GM23248 (cell line): Measurements from ENCODE around the gene DAPK1. TPM values are rescaled to one million over a fixed set of nuclear protein-coding genes. Genes with fewer than 3 reads are reported as not detected.

Source experiments
- DNase-seq: peaks from one replicate; pipeline ENCODE4 v3.0.0-alpha.2; 2015
- H2AFZ ChIP-seq: fragments of 200-600 bp; sonication (generic); 2 replicates; pipeline ENCODE4 v1.6.1; 2016; ENCODE audit warnings: antibody characterized with exemption
- H3F3A ChIP-seq: fragments of 200-600 bp; sonication (generic); 2 replicates; pipeline ENCODE4 v1.6.1; 2016; ENCODE audit warnings: mild to moderate bottlenecking, antibody characterized with exemption, mixed run types; ENCODE audit not compliant: insufficient read depth
- H3K27ac ChIP-seq: fragments of 200-600 bp; sonication (generic); 2 replicates; pipeline ENCODE4 v1.5.1; 2016; ENCODE audit warnings: mild to moderate bottlenecking
- H3K27me3 ChIP-seq: fragments of 200-600 bp; sonication (generic); replicated peaks from 2 replicates; pipeline ENCODE4 v1.6.1; 2016; ENCODE audit warnings: mild to moderate bottlenecking; ENCODE audit not compliant: insufficient read depth
- H3K36me3 ChIP-seq: fragments of 200-600 bp; sonication (generic); 2 replicates; pipeline ENCODE4 v1.6.1; 2016; ENCODE audit warnings: low read depth, mild to moderate bottlenecking
- H3K4me1 ChIP-seq: fragments of 200-600 bp; sonication (generic); 2 replicates; pipeline ENCODE4 v1.6.1; 2016; ENCODE audit warnings: mild to moderate bottlenecking; ENCODE audit not compliant: insufficient read depth
- H3K4me2 ChIP-seq: fragments of 200-600 bp; sonication (generic); one replicate; pipeline ENCODE4 v1.6.1; 2016; ENCODE audit warnings: mild to moderate bottlenecking; ENCODE audit not compliant: unreplicated experiment
- H3K4me3 ChIP-seq: fragments of 200-600 bp; sonication (generic); 2 replicates; pipeline ENCODE4 v1.5.1; 2016; ENCODE audit warnings: mild to moderate bottlenecking
- H3K79me2 ChIP-seq: fragments of 200-600 bp; sonication (generic); 2 replicates; pipeline ENCODE4 v1.6.1; 2016; ENCODE audit warnings: mild to moderate bottlenecking; ENCODE audit not compliant: insufficient read depth
- H3K9ac ChIP-seq: fragments of 200-600 bp; sonication (generic); 2 replicates; pipeline ENCODE4 v1.6.1; 2016; ENCODE audit warnings: mild to moderate bottlenecking
- H3K9me2 ChIP-seq: fragments of 200-600 bp; sonication (generic); 2 replicates; pipeline ENCODE4 v1.6.1; 2016; ENCODE audit warnings: mixed run types, mild to moderate bottlenecking, moderate library complexity; ENCODE audit not compliant: insufficient read depth
- H3K9me3 ChIP-seq: fragments of 200-600 bp; sonication (generic); one replicate; pipeline ENCODE4 v1.6.1; 2017; ENCODE audit warnings: low read depth
- H4K20me1 ChIP-seq: fragments of 200-600 bp; sonication (generic); 2 replicates; pipeline ENCODE4 v1.6.0; 2016; ENCODE audit not compliant: insufficient read depth
- EZH2 ChIP-seq: fragments of 200-600 bp; sonication (generic); IDR thresholded peaks from 2 replicates; pipeline ENCODE4 v1.6.1; 2018; ENCODE audit warnings: antibody characterized with exemption, mild to moderate bottlenecking; ENCODE audit not compliant: insufficient read depth, poor library complexity, severe bottlenecking
- EZH2phosphoT487 ChIP-seq: fragments of 200-600 bp; sonication (generic); IDR thresholded peaks from 2 replicates; pipeline ENCODE4 v1.6.1; 2018; ENCODE audit warnings: antibody characterized with exemption, moderate library complexity, mild to moderate bottlenecking, low read depth; ENCODE audit not compliant: insufficient read depth
- WGBS, 2 experiments: methylation state at CpG; one replicate each; pipeline ENCODE4 v1.1.6; 2015 to 2017; ENCODE audit warnings: low lambda C conversion rate in 2 of 2, low coverage in 1 of 2; ENCODE audit errors: missing lambda C conversion rate in 2 of 2; 5-methylcytosine and 5-hydroxymethylcytosine counted together
- in situ Hi-C: fragments of 300-500 bp; cut with MboI; formaldehyde crosslinking; loops from 2 replicates; pipeline ENCODE4 v1.15.0; 2020
- polyA plus RNA-seq: library from polyadenylated mRNA; unstranded; fragments of >200 nt; fragmentation: Nextera tagmentation; extraction: Ambion mirVana; gene quantifications from 2 replicates; pipeline ENCODE4 v1.2.1, GENCODE V29; 2016
- total RNA-seq: library from RNA; depleted of rRNA; stranded (reverse); fragments of >200 nt; shearing (Covaris generic); gene quantifications from 2 replicates; pipeline ENCODE4 v1.2.3, GENCODE V29; 2014

DAPK1 gene
- total and polyA plus RNA-seq, 2 experiments from 2014 or later: 1.6 to 1.9 TPM

GRCh38 chr9:87606841-87607521, 109.3 kb downstream of the DAPK1 start:
- Histone ChIP-seq H3K27ac (peak overlapping the region; percentile 79), H4K20me1 (no peaks in the 10 kb centered on the region), H2AFZ (peak overlapping the region; percentile 50; the same call in 1 of the 2 replicates), H3K4me3 (no peak overlapping the region), H3K9me3 (no peaks in the 10 kb centered on the region), H3K9me2 (no peaks in the 10 kb centered on the region), H3K9ac (peak overlapping the region; percentile 46; the same call in 1 of the 2 replicates), H3K4me1 (peaks cover 5% of the 10 kb centered on the region; the same call in 1 of the 2 replicates), H3K27me3 (no peaks in the 10 kb centered on the region), H3K79me2 (no peaks in the 10 kb centered on the region), H3K36me3 (no peaks in the 10 kb centered on the region), H3F3A (0 out of 2 replicates have a peak, but pooled peaks cover 3% of the 10 kb centered on the region), H3K4me2 (peak overlapping the region; percentile 5)
- in situ Hi-C loops: no loop called here
- TF ChIP-seq EZH2 (no peak), EZH2phosphoT487 (no peak)
- WGBS, 2 experiments: 46 to 48% methylated on average over 3 of the region's 3 CpGs
- DNase-seq: peak; percentile 78

- in situ Hi-C loops: no loop called here
- no peak for DNase-seq
- Histone ChIP-seq H3K79me2 (no peaks in the 10 kb centered on the region), H4K20me1 (no peaks in the 10 kb centered on the region), H3K27ac (no peak overlapping the region), H3K4me1 (peaks cover 5% of the 10 kb centered on the region; the same call in 1 of the 2 replicates), H3K27me3 (no peaks in the 10 kb centered on the region), H3K36me3 (no peaks in the 10 kb centered on the region), H3F3A (0 out of 2 replicates have a peak, but pooled peaks cover 3% of the 10 kb centered on the region), H3K4me2 (no peak overlapping the region), H2AFZ (no peak overlapping the region), H3K9me2 (no peaks in the 10 kb centered on the region), H3K9me3 (no peaks in the 10 kb centered on the region), H3K4me3 (no peak overlapping the region), H3K9ac (no peak overlapping the region)
- TF ChIP-seq EZH2 (no peak), EZH2phosphoT487 (no peak)
- WGBS, 2 experiments: 74 to 77% methylated on average over 3 of the region's 3 CpGs
Measured at GRCh38 chr9:87607859-87608258, 110.2 kb downstream of the DAPK1 start.

- Histone ChIP-seq H3K79me2 (no peaks in the 10 kb centered on the region), H3K4me2 (no peak overlapping the region), H3K27ac (no peak overlapping the region), H3F3A (0 out of 2 replicates have a peak, but pooled peaks cover 3% of the 10 kb centered on the region), H2AFZ (no peak overlapping the region), H3K4me3 (no peak overlapping the region), H3K9me3 (no peaks in the 10 kb centered on the region), H3K36me3 (no peaks in the 10 kb centered on the region), H3K9ac (no peak overlapping the region), H3K27me3 (no peaks in the 10 kb centered on the region; the same call in 1 of the 2 replicates), H4K20me1 (no peaks in the 10 kb centered on the region), H3K9me2 (no peaks in the 10 kb centered on the region), H3K4me1 (peaks cover 5% of the 10 kb centered on the region; the same call in 1 of the 2 replicates)
- DNase-seq: no peak
- WGBS, 2 experiments: 80 to 82% methylated on average over 11 of the region's 11 CpGs
- TF ChIP-seq EZH2phosphoT487 (no peak), EZH2 (no peak)
- in situ Hi-C loops: no loop called here
Measured at GRCh38 chr9:87609002-87609401, 111.3 kb downstream of the DAPK1 start.

- H2AFZ ChIP-seq: no peak overlapping the region
- no peaks in the 10 kb centered on the region for H3K9me2 ChIP-seq
- H3K36me3 ChIP-seq: no peaks in the 10 kb centered on the region
- DNase-seq: no peak
- no peak overlapping the region for H3K4me2 ChIP-seq
- TF ChIP-seq EZH2phosphoT487 (no peak), EZH2 (no peak)
- H3K9me3 ChIP-seq: no peaks in the 10 kb centered on the region
- WGBS, 2 experiments: 87 to 89% methylated on average over 5 of the region's 5 CpGs
- H3K79me2 ChIP-seq: no peaks in the 10 kb centered on the region
- peaks cover 5% of the 10 kb centered on the region; the same call in 1 of the 2 replicates for H3K4me1 ChIP-seq
- 0 out of 2 replicates have a peak, but pooled peaks cover 3% of the 10 kb centered on the region for H3F3A ChIP-seq
- H3K27ac ChIP-seq: no peak overlapping the region
- no peaks in the 10 kb centered on the region for H4K20me1 ChIP-seq
- in situ Hi-C loops: no loop called here
- no peak overlapping the region for H3K4me3 ChIP-seq
- no peaks in the 10 kb centered on the region; the same call in 1 of the 2 replicates for H3K27me3 ChIP-seq
- no peak overlapping the region for H3K9ac ChIP-seq
Measured at GRCh38 chr9:87609486-87609885, 111.8 kb downstream of the DAPK1 start.
